ENCODE data around the gene BEAN1.
"Not testable (repeated sequence)": the region's sequence is repeated elsewhere in the genome, so short reads cannot be mapped to it uniquely, and the experiment has no call there.

Gene BEAN1

DNA sequence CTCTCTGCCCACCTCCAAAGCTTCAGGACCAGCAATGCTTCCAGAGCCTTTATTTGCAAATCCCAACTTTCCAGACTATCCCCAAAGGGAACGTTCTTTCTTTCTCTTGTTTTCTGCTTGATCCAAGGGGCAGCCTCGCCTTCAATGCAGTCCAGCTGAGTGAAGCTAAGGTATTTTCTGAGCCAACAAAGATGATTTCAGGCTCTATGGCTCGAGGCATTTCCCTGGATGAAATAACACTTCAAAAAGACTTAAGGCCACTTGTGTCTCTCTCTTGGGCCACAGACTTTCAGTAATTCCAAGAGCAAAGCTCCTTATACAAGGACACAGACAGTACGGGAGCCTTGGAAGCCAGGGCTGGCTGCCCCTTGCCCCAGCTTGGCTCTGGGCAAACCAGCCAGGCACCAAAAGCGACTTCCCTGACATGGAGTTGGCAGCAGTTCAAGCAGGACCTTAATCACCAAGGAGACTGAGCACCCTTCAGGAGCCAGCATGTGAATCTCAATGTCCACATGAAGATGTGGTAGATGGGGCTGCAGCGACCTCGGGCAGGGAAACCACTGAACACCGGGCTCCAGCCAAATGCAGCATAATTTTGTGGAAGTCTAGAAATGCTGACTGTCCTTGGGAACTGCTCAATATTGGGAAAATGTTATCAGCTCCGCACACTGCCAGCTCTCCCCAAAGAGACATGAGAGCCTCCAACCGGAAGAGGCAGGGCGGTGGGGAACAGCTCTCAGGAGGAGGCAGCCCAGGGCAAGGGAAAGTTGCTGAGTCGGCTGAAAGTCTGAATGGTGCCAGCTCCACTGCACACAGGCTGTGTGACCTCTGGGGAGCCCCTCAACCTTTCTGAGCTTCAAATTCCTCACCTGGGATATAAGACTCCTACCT, 83.9 kb downstream of the BEAN1 start:
- DNase-seq: no peak

DNA sequence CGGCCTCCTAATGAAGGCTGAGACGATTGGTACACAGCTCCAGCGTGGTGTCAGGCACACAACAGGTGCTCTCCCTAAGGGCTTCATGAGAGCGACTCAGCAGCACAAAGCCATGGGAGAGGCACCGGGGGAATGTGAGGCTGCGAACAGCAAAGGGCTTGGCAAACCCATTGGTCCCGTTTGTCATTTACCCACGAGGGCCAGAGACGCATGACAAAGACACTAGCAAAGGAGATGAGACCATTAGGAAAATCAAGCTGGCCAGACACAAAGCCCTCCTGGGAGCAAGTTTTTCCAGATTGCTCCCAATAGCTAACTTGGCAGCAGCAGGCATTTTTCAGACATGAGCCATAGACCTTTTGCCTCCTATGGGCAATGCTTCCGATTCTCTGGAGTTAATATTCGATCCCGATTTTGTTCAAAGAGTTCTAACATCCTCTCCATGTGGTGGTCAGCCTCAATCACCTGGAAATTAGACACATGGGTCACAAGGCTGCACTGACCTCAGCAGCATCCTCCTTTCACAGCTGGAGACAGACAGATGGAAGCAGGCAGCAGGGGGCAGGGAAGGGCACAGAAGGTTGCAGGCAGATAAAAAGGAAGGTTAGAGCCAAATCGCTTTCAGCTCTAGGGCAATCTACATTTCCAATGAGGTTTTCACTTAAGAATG, 84.6 kb downstream of the BEAN1 start:
- peak; percentile 87 for DNase-seq

DNA sequence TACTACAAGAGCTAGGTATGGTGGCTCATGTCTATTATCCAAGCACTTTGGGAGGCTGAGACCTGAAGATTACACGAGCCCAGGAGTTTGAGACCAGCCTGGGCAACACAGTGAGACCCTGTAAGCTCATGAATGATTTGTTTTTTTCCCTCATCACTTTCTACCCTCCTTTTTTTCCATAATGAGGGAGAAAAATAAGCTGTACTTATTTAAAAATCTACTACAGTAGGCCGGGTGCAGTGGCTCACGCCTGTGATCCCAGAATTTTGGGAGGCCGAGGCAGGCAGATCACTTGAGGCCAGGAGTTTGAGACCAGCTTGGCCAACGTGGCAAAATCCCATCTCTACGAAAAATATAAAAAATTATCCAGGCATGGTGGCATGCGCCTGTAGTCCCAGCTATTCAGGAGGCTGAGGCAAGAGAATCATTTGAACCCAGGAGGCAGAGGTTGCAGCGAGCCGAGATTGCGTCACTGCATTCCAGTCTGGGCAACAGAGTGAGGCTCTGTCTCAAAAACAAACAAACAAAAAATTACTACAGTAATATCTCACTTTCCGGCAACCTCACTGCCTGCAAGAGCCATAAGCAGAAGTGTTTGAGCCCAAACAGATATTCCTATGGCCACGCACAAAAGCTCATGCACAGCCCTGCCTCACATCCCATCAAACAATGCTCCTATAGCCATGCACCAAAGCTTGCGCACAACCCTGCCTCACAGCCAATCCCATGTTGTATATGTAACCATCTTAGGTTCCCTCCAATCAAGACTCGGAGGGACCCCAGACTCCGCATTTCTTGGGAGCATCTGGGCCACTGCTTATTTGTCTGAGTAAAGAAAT, 85.4 kb downstream of the BEAN1 start:
- peak; percentile 78 for DNase-seq

- DNase-seq: no peak
These were observed 86.1 kb downstream of the BEAN1 start for GRCh38 chr16:66513111-66513723.

DNA sequence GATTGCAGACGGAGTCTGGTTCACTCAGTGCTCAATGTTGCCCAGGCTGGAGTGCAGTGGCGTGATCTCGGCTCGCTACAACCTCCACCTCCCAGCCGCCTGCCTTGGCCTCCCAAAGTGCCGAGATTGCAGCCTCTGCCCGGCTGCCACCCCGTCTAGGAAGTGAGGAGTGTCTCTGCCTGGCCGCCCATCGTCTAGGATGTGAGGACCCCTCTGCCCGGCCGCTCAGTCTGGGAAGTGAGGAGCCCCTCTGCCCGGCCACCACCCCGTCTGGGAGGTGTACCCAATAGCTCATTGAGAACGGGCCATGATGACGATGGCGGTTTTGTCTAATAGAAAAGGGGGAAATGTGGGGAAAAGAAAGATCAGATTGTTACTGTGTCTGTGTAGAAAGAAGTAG, 87.3 kb downstream of the BEAN1 start:
- DNase-seq: not testable (repeated sequence)

DNA sequence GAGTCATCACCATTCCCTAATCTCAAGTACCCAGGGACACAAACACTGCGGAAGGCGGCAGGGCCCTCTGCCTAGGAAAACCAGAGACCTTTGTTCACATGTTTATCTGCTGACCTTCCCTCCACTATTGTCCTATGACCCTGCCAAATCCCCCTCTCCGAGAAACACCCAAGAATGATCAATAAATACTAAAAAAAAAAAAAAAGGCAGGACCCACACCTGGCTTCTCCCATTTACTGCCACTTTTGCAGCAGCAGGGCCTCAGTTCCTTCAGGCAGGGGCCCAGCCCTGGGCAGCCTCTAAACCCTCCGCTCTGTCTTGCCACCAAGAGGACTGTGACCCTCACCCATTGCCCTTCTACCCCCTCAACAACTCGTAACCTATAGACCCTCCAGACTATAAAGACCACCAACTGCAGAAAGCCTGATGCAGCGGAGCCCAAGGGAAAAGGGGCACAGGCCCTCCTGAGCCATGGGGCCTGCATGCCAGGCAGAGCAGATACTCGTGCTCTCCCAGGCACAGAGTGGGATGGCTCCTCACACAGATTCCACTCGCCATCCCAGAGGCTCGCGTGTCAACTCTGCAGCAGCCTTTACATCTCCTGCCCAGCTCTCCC, 88.0 kb downstream of the BEAN1 start:
- not testable (repeated sequence) for DNase-seq

- peak; percentile 83 for DNase-seq
These were observed 88.8 kb downstream of the BEAN1 start for GRCh38 chr16:66515596-66516508.

- no peak for DNase-seq
These were observed 89.4 kb downstream of the BEAN1 start for GRCh38 chr16:66516509-66516807.

GRCh38 chr16:66516808-66517585, 89.9 kb downstream of the BEAN1 start:
- DNase-seq: peak; percentile 99

GRCh38 chr16:66517586-66518263, 90.6 kb downstream of the BEAN1 start:
- DNase-seq: no peak

DNA sequence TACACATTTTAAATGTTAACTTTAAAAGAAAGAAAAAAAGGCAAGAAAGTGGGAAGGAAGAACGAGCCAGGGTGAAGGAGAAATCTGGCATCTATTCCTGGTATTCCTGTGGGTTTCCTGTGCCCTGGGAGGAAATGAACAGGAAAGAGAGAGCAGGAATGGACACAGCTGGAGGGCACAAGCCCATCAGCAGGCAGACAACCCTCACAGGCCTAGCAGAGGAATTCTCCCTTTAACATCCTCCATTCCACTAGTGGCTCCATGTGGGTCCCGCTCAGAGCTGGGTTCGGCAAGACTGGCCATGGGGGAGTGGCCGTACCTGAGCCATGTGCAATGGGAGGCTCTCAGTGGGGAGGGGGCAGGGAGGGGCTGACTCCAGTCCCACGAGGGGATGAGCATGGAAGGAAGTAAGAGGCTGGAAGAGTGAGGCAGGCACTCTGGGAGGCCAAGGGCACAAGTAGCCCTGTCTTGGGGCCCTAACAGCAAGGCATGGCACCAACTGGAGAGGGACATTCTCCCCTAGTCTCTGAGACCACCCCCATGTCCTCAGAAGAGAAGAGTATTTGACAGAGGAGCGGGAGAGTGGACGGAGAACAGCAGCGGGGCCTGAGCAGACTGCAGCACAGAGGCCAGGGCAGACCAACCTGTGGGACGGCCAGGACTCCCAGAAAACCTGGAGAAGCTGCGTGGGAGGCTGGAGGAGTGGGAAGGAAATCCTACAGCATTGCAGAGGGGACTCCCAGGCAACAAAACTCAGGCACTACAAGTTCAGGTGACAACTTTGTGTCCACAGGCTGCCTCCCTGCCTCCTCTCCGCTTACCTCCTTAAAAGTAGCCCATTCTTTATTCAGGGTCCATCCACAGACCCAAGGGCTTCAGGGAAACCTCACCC, 92.6 kb downstream of the BEAN1 start:
- DNase-seq: no peak

DNA sequence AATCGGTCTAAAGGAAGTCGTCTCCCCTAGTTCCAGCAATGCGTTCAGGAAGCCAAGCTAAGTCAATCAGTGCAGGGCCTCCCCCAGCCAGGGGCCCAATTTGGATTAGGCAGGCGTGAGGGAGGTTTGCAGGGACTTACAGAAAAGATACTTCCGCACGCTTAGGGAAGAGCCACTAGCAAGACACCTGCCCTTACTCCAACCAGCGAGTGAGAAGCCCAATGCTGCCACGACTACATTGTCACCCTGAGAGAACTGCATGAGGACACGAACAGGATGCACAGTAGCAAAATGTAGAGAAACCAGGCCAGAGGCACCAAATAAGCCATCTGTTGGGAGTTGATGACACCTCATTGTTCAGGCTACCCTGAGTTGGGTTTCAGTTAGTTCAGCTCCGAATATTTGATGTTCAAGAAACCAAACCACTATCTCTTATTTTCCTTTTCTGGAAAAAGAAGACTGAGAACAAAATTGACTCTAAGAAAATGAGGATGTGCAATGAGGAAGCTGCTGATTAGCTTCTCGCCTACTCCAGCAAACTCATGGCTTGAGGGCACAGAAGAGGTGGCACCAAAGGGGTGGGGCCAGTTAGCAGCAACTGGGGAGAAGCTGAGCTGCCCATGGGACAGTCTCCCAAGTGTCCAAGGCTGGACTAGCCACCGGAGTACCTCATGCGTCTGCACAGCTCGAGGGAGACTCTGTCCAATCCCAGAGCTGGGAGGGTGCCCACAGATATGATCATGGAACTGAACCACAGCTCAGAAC, 93.5 kb downstream of the BEAN1 start:
- DNase-seq: no peak

GRCh38 chr16:66521252-66521713, 94.2 kb downstream of the BEAN1 start:
- DNase-seq: no peak

GRCh38 chr16:66521951-66522771, 95.1 kb downstream of the BEAN1 start:
- DNase-seq: peak; percentile 70

- DNase-seq: no peak
These were observed 95.9 kb downstream of the BEAN1 start for GRCh38 chr16:66522816-66523590.

DNA sequence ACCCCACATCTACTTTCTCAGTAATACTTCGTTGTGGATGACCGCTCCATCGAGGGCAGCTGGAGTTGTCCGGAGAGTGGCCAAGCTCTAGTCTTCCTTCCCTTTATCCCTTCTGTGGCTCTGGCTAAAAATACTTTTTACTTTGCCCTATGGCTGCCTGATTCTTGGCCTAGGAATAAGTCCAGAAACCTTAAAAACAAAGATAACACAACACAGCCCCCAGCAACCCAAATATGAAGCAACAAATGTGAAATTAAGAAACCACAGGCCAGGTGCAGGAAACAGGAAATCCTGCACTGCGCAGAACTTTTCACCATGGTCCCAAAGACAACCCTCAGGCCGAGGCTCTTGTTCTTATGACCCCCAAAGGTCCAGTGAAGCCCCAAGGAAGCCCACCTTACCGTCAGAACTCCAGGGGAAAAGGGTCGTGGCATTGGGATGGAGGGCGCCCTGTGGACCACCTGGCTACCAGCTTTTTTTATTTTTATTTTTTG, 96.8 kb downstream of the BEAN1 start:
- DNase-seq: no peak

All from EL (cell line).